CD4-positive, alpha-beta T cell treated with Interleukin-1 beta for 1 hour (primary cell): ENCODE measurements around the gene CCNB2.
"Not testable (repeated sequence)": the region's sequence is repeated elsewhere in the genome, so short reads cannot be mapped to it uniquely, and the experiment has no call there.

Experiments used
- DNase-seq, 2 donors: peaks; one replicate each; pipeline ENCODE4 v3.0.0-alpha.2; 2020 to 2022

CCNB2 gene

DNA sequence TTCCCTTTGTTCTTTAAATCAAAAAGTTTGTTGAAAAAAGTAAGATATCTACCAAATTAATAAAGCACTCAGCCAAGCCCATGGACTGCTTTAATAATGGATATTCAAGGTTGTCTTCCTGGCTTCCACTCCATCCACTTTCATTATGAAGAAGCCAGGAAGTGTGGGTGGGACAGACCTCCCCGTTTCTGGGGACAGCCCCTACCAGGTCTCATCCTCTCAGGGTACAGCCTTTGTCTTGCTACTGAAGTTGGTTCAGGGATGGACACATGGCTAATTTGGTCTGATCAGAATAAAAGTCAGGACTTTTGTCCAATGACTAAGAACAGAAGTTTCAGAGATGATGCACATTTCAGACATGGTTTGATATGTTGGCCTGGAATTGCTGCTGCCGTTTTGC lies 32.6 kb downstream of the CCNB2 start:
- DNase-seq = no peak

GRCh38 chr15:59138243-59138642 lies 33.3 kb downstream of the CCNB2 start:
- peak; percentile 66 to 68 for DNase-seq

- DNase-seq = no peak
Measured at GRCh38 chr15:59140422-59141226, 35.7 kb downstream of the CCNB2 start.

GRCh38 chr15:59143281-59143680 lies 38.3 kb downstream of the CCNB2 start:
- DNase-seq = no peak

- DNase-seq = not testable (repeated sequence)
Measured at GRCh38 chr15:59144594-59144993, 39.6 kb downstream of the CCNB2 start.

DNA sequence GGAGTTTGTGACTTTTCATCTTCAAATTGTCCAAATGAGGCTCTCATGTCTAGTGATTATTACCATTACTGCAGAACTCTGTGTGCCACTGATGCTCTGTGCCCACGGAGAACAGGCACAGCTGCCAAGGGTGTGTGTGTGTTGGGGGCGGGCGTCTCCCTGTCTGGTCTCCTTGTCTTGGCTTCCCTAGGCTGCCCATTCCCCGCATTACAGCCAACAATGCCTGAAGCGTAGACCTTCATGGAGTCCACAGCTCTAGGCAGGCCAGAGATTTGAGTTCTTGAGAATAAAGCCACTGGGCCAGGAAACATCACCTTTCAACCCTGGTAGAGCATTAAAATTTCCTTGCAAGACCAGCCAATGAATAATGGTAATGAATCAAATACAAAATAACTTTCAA lies 42.7 kb downstream of the CCNB2 start:
- no peak for DNase-seq

GRCh38 chr15:59148153-59148833 lies 43.3 kb downstream of the CCNB2 start:
- no peak for DNase-seq

GRCh38 chr15:59150185-59150584 lies 45.2 kb downstream of the CCNB2 start:
- no peak for DNase-seq

GRCh38 chr15:59152694-59153450 lies 47.9 kb downstream of the CCNB2 start:
- DNase-seq = no peak

DNA sequence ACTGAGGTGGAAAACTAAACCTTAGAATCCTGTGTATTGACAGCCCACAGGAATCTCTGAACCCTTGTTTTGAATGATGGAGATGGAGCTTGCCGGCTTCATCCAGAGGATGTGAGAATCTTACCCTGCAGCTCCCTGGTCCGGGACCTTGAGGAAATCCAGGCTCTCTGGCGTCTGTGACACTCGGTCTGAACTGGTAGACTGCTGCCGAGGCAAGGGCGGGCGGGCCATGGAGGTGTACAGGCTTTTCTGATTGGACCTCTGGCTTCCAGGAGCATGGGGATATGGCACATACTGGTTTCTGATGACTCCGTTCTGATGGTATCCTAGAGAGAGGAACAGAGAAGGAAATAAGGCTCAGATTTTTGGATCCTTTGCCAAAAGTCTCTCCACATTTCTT lies 48.5 kb downstream of the CCNB2 start:
- DNase-seq = no peak

DNA sequence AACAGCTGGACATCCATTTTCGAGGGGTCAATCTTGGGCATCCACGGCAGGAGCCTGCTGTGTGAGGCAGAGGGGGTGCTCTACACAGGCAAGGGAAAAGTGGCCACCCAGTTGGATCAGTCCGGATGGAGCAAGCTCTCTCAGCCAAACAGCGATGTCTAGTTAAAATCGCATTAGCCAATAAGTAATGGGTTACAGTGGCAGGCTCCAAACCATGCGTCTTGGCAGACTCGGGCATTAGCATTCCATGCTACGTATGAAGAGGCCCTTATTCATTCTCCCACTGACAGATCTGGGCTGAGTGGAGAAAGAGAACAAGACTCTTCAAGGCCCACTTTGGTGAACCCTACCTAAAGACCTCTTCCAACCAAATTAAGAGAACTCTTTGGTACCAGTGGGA lies 49.3 kb downstream of the CCNB2 start:
- DNase-seq = no peak

GRCh38 chr15:59155431-59155830 lies 50.5 kb downstream of the CCNB2 start:
- DNase-seq = no peak

GRCh38 chr15:59157396-59157795 lies 52.5 kb downstream of the CCNB2 start:
- no peak for DNase-seq

- DNase-seq = no peak
Measured at GRCh38 chr15:59157840-59158700, 53.1 kb downstream of the CCNB2 start.

GRCh38 chr15:59158701-59159034 lies 53.7 kb downstream of the CCNB2 start:
- no peak for DNase-seq

- DNase-seq = no peak
Measured at GRCh38 chr15:59159210-59159609, 54.3 kb downstream of the CCNB2 start.

- no peak for DNase-seq
Measured at GRCh38 chr15:59160880-59161593, 56.1 kb downstream of the CCNB2 start.

DNA sequence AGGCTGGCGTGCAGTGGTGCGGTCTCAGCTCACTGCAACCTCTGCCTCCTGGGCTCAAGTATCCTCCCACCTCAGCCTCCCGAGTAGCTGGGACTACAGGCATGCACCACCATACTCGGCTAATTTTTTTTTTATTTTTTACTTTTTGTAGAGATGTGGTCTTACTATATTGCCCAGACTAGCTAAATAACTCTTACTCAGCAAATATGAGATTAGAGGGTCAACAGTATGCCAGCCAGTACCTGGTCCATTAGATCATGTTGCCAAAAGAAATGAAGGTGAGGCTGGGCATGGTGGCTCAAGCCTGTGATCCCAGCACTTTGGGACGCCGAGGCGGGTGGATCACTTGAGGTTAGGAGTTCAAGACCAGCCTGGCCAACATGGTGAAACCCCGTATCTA lies 57.1 kb downstream of the CCNB2 start:
- not testable (repeated sequence) for DNase-seq

- DNase-seq = no peak
Measured at GRCh38 chr15:59165726-59166125, 60.8 kb downstream of the CCNB2 start.

- no peak for DNase-seq
Measured at GRCh38 chr15:59166166-59166565, 61.2 kb downstream of the CCNB2 start.

- DNase-seq = no peak
Measured at GRCh38 chr15:59166601-59167265, 61.8 kb downstream of the CCNB2 start.

DNA sequence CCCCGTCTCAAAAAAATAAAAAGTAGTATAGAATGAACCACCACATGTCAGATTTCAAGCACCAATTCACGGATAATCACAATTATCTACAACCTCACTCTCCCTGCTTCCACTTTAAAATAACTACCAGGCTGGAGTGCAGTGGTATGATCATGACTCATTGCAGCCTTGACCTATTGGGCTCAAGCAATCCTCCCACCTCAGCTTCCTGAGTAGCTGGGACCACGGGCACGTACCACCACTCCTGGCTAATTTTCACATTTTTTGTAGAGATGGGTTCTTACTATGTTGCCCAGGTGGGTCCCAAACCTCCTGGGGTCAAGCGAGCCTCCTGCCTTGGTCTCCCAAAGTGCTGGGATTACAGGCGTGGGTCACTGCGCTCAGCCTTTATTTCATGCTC lies 63.6 kb downstream of the CCNB2 start:
- no peak for DNase-seq
